AG10803 (cell line): ENCODE data around the gene VEGFB.
A peak's percentile ranks its signal among the peaks of the same experiment; 100 is the strongest.

Experiments
- DNase-seq: peaks from one replicate; pipeline ENCODE4 v3.0.0; 2010; ENCODE audit warnings: low read depth
- H3K4me3 ChIP-seq: 2 replicates; pipeline ENCODE4 v1.5.1; 2011; ENCODE audit warnings: mild to moderate bottlenecking, low read length, control low read depth
- TF ChIP-seq, protein P1 (sequence below): conservative IDR thresholded peaks from 2 replicates; pipeline ENCODE4 v1.5.1; 2011; ENCODE audit warnings: mild to moderate bottlenecking, low read length, control low read depth, inconsistent platforms

VEGFB gene, protein sequence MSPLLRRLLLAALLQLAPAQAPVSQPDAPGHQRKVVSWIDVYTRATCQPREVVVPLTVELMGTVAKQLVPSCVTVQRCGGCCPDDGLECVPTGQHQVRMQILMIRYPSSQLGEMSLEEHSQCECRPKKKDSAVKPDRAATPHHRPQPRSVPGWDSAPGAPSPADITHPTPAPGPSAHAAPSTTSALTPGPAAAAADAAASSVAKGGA

DNA sequence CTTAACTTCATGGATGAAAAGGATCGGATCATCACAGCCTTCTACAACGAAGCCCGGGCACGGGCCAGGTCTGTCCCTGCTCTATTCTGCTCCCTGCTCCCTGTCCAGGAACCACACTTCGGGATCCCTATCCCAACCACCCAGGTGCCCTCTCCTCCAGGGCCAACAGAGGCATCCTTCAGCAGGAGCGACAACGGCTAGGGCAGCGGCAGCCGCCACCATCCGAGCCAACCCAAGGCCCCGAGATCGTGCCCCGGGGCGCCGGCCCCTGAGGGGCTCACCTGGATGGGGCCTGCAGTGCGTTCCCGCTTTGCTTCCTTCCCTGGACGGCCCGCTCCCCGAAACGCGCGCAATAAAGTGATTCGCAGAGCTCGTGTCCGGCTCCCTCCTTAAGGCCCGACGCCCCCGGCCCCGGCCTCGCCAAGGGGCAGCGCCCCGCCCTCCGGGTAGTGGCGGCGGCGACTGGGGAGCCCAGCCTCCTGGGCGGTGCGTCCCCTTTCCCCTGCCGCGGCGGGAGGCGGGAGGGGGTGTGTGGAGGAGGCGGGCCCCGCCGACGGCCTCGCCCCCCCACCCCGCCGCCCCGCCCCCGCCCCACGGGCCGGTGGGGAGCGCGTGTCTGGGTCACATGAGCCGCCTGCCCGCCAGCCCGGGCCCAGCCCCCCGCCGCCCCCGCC is at the start of gene VEGFB:
Gene VEGFB, plus strand, starts transcription at position 672 of the 674 bp plus-strand sequence. CDS start 250 bp downstream, outside the sequence.
- H3K4me3 ChIP-seq: peak within 1 kb of the TSS; percentile 65
- TF ChIP-seq, protein P1, sequence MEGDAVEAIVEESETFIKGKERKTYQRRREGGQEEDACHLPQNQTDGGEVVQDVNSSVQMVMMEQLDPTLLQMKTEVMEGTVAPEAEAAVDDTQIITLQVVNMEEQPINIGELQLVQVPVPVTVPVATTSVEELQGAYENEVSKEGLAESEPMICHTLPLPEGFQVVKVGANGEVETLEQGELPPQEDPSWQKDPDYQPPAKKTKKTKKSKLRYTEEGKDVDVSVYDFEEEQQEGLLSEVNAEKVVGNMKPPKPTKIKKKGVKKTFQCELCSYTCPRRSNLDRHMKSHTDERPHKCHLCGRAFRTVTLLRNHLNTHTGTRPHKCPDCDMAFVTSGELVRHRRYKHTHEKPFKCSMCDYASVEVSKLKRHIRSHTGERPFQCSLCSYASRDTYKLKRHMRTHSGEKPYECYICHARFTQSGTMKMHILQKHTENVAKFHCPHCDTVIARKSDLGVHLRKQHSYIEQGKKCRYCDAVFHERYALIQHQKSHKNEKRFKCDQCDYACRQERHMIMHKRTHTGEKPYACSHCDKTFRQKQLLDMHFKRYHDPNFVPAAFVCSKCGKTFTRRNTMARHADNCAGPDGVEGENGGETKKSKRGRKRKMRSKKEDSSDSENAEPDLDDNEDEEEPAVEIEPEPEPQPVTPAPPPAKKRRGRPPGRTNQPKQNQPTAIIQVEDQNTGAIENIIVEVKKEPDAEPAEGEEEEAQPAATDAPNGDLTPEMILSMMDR: no peak
- no peak for DNase-seq

DNA sequence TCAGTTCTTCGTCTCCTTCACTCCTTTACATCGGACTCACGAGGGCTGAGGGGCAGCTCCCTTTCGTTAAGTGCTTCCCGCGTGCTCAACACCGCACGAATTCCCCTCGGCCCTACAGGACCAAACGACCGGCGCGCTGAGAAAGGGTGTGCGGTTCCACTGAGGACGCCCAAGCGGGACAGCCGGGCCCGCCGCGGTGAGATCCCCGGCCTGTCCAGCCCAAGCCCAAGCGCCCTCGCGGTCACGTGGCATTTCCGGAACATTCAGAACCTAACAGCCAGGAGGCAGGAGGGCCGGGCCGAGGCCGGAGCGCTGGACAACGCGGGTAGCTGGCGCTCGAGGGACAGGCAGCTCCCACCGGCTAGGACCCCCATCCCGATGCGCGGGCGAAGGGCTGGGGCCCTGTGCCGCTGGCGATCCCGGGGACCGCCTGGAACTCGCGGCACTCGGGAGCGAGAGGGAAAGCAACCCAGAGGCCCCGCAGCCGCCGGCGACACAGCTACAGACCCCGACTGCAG is 49.1 kb upstream of the VEGFB start:
- peak; percentile 83 for DNase-seq
- TF ChIP-seq, protein P1: peak; percentile 41
- peak overlapping the region; percentile 80 for H3K4me3 ChIP-seq

DNA sequence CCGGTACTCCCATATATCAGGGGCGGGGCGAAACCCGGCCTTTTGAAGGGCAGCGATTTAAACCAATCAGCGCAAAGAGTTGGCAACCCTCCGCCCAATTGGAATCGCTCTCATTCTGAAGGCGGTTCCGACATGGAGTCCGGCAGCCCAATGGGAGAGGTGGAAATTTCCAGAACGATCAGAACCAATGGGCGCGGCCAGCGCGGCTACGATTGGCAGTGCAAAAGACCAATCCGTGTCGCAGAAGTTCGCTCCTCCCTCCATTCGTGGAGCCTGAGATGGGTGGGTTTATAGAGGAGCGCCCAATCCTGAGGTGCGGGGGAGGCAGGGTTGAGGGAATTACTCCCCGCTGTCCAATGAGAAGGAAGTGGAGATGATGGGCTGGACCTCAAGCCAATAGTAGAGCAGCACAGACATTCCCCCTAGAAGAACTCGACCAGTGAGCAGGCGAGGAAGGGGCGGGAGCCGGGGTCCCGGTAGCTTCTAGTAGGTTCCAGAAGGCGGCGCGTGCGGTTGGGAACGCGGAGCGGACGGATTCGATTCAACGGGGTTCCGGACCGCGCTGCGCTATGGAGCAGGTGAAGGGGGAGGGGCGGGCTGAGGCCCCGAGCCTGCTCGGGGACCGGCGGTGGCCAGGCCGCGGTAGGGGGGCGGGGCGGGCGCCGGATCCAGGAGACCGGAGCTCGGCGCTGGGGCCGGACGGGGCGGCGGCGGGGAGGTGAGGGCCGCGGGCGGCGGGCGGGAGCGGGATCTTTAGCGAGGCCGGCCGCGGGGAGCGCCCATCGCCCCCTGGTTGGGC is 48.5 kb upstream of the VEGFB start, which contains the start of gene STIP1:
Gene STIP1, plus strand, starts transcription at position 479 of the 799 bp plus-strand sequence. Its CDS starts 91 bp downstream, at position 570.
- peak within 1 kb of the TSS; percentile 80 for H3K4me3 ChIP-seq
- DNase-seq: peak; percentile 100
- TF ChIP-seq, protein P1: peak; percentile 55

DNA sequence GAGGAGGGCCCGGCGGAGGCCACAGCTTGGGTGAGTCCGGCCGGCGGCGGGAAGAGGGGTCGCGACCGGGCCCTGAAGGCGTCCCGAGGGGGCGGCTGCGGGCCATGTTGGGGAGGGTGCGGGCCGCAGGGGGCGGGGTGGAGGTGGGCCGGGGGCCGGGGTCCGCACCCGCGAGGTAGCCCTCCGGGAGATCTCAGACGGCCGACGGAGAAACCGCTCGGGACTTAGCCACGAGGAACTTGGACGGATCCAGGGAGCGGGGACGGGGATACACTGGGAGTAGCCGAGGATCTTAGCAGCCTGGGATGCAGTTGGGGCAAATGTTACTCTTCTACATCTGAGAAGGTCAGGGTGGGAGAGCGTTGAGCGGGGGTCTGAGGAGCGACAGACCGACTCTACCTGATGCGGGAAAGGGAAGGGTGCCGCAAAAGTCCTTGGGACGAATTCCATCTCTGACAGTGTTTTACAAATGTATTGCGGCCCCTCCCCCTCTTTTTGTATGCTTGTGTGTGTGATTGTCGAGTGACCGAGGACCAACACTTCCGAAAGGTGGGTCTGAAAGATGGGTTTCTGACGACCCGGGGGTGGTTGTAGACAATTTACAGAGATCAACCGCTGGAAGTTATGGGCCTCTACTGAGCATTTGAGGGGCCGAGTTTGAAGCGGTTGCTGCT is 47.8 kb upstream of the VEGFB start:
- no peak for DNase-seq
- TF ChIP-seq, protein P1: no peak
- no peak overlapping the region for H3K4me3 ChIP-seq

DNA sequence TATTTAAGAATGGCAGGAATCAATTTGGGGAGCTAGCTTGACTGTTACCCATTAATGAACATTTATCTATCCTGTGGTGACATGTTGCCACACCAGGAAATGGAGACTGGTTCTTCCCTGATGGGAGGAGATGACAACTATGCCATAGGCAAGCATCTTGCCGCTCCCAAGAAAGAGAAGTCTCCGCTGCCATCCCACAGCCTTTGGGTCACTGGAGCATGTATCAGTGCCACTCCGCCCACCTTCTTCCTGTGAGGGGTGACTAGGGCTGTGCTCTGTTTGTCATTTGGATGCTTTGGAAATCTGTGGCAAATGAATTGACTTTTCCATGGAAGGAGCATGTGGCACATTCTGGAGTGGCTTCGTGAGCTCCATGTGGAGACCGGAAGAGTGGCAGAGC is 42.0 kb upstream of the VEGFB start:
- DNase-seq: no peak
- H3K4me3 ChIP-seq: no peak overlapping the region
- TF ChIP-seq, protein P1: no peak

DNA sequence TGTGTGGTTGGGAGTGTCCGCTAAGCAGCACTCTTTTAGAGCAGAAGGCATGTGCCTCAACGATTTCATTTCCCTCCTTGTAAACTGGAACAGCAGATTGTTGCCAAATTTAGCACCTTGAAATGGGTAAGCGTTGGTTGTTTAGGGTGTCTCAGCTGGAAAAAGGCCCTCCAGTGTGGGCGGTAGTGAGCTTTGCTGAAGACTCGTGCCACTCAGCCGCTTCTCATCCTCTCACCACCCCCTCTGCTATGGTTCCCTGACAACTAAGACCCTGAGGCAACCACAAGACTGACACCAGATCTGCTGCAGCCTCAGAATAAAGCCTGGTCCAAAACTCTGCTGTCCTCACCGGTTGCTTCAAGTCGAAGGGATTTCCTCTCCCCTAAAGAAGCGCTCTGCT is 37.8 kb upstream of the VEGFB start:
- H3K4me3 ChIP-seq: no peak overlapping the region
- DNase-seq: no peak
- TF ChIP-seq, protein P1: no peak
